OCI-LY1 (cell line): Measurements from ENCODE around the gene RIN3.

ENCODE experiments used
- H2AFZ ChIP-seq: fragments of 200-600 bp; sonication (generic), shearing (Covaris generic); 2 replicates; pipeline ENCODE4 v1.6.0; 2014; ENCODE audit warnings: antibody characterized with exemption, mild to moderate bottlenecking, low read length
- H3F3A ChIP-seq: fragments of 200-600 bp; sonication (generic), shearing (Covaris generic); 2 replicates; pipeline ENCODE4 v1.6.0; 2014; ENCODE audit warnings: mild to moderate bottlenecking, antibody characterized with exemption, low read length, moderate library complexity; ENCODE audit not compliant: insufficient read depth
- H3K27ac ChIP-seq: fragments of 200-600 bp; sonication (generic); 2 replicates; pipeline ENCODE4 v1.5.1; 2014; ENCODE audit warnings: low read length, mixed run types, mild to moderate bottlenecking, low read depth; ENCODE audit not compliant: poor library complexity, severe bottlenecking
- H3K27me3 ChIP-seq: fragments of 200-600 bp; sonication (generic); 2 replicates; pipeline ENCODE4 v1.6.0; 2014; ENCODE audit warnings: antibody characterized with exemption, mild to moderate bottlenecking, low read length, moderate library complexity; ENCODE audit not compliant: insufficient read depth
- H3K36me3 ChIP-seq: fragments of 200-600 bp; sonication (generic); 2 replicates; pipeline ENCODE4 v1.6.1; 2014; ENCODE audit warnings: mild to moderate bottlenecking, antibody characterized with exemption, low read length, moderate library complexity, mixed read lengths; ENCODE audit not compliant: insufficient read depth
- H3K4me1 ChIP-seq: fragments of 200-600 bp; sonication (generic); 2 replicates; pipeline ENCODE4 v1.5.1; 2014; ENCODE audit warnings: mild to moderate bottlenecking, low read length, moderate library complexity; ENCODE audit not compliant: insufficient read depth, severe bottlenecking
- H3K4me2 ChIP-seq: fragments of 200-600 bp; sonication (generic), shearing (Covaris generic); 2 replicates; pipeline ENCODE4 v1.6.1; 2014; ENCODE audit warnings: low read length
- H3K4me3 ChIP-seq: fragments of 200-600 bp; sonication (generic); 2 replicates; pipeline ENCODE4 v1.5.1; 2014; ENCODE audit warnings: low read length, low read depth, mild to moderate bottlenecking, mixed read lengths; ENCODE audit not compliant: poor library complexity, severe bottlenecking
- H3K79me2 ChIP-seq: fragments of 200-600 bp; shearing (Covaris generic); 2 replicates; pipeline ENCODE4 v1.6.1; 2016; ENCODE audit warnings: mixed run types, low read length, mixed read lengths; ENCODE audit not compliant: insufficient read depth
- H3K9ac ChIP-seq: fragments of 200-600 bp; sonication (generic), shearing (Covaris generic); 2 replicates; pipeline ENCODE4 v1.6.1; 2014; ENCODE audit warnings: mild to moderate bottlenecking, low read length, mixed read lengths
- H3K9me2 ChIP-seq: fragments of 200-600 bp; sonication (generic), shearing (Covaris generic); 2 replicates; pipeline ENCODE4 v1.6.1; 2014; ENCODE audit warnings: low read depth, mild to moderate bottlenecking, low read length, mixed read lengths
- H3K9me3 ChIP-seq: fragments of 200-600 bp; shearing (Covaris generic); 2 replicates; pipeline ENCODE4 v1.6.1; 2014; ENCODE audit warnings: low read length, mixed read lengths
- H4K20me1 ChIP-seq: fragments of 200-600 bp; sonication (generic), shearing (Covaris generic); 2 replicates; pipeline ENCODE4 v1.6.0; 2016; ENCODE audit warnings: mild to moderate bottlenecking, low read length; ENCODE audit not compliant: insufficient read depth
- EZH2 ChIP-seq: fragments of 200-600 bp; sonication (generic), shearing (Covaris generic); IDR thresholded peaks from 2 replicates; pipeline ENCODE4 v1.8.0; 2017; ENCODE audit warnings: borderline replicate concordance, mixed run types, mild to moderate bottlenecking, antibody characterized with exemption, low read length, moderate library complexity, mixed read lengths
- TF ChIP-seq, protein P1 (sequence below): fragments of 200-600 bp; sonication (generic), shearing (Covaris generic); IDR thresholded peaks from 2 replicates; pipeline ENCODE4 v1.5.1; 2017; ENCODE audit warnings: mild to moderate bottlenecking, antibody characterized with exemption, low read length, moderate library complexity, mixed read lengths

Gene RIN3

DNA sequence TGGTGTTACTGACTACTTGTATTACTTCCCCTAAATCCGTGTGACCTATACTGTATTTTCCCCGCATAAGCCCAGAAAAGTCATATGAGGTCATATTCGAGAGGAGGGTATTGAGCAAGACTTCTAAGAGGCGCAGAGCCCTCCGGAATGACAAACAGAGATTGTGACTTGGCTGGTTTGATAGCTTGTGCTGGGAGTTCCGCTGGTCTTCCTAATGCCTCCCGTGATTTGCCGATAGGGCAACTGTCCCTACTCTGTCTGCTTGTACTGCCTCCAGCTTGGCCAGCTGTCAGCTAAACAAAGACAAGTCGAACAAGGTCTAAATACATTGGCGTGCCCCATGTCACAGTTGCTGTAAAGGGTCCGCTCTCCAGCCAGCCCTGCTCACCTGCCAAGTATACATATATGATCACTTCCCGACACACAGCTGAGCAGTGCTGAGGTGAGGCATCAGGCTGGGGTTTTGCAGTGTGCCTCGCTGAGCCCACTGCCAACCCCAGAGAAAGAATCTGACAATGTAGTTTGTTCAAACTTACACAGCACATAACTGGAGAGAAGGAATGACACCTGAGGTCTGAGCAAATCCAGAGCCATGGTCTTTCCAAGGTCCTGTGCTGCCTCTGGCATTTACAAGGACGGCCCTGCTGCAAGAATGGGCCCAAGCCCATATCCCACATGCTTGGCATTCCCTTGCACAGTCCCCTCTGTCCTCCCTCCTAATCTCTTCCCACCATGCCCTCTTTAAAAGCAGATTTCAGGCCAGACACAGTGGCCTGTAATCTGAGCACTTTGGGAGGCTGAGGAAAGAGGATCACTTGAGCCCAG, 211.1 kb downstream of the RIN3 start:
- Histone ChIP-seq H2AFZ (no peak overlapping the region), H3K79me2 (no peaks in the 10 kb centered on the region), H3K9me3 (no peaks in the 10 kb centered on the region), H3K4me2 (no peak overlapping the region), H3K4me1 (no peaks in the 10 kb centered on the region), H3K36me3 (no peaks in the 10 kb centered on the region), H4K20me1 (no peaks in the 10 kb centered on the region), H3K27ac (no peak overlapping the region), H3K9me2 (no peaks in the 10 kb centered on the region), H3K4me3 (no peak overlapping the region), H3K27me3 (no peaks in the 10 kb centered on the region), H3F3A (no peaks in the 10 kb centered on the region), H3K9ac (no peak overlapping the region)
- TF ChIP-seq, protein P1, sequence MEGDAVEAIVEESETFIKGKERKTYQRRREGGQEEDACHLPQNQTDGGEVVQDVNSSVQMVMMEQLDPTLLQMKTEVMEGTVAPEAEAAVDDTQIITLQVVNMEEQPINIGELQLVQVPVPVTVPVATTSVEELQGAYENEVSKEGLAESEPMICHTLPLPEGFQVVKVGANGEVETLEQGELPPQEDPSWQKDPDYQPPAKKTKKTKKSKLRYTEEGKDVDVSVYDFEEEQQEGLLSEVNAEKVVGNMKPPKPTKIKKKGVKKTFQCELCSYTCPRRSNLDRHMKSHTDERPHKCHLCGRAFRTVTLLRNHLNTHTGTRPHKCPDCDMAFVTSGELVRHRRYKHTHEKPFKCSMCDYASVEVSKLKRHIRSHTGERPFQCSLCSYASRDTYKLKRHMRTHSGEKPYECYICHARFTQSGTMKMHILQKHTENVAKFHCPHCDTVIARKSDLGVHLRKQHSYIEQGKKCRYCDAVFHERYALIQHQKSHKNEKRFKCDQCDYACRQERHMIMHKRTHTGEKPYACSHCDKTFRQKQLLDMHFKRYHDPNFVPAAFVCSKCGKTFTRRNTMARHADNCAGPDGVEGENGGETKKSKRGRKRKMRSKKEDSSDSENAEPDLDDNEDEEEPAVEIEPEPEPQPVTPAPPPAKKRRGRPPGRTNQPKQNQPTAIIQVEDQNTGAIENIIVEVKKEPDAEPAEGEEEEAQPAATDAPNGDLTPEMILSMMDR: no peak
- no peak for TF ChIP-seq EZH2

DNA sequence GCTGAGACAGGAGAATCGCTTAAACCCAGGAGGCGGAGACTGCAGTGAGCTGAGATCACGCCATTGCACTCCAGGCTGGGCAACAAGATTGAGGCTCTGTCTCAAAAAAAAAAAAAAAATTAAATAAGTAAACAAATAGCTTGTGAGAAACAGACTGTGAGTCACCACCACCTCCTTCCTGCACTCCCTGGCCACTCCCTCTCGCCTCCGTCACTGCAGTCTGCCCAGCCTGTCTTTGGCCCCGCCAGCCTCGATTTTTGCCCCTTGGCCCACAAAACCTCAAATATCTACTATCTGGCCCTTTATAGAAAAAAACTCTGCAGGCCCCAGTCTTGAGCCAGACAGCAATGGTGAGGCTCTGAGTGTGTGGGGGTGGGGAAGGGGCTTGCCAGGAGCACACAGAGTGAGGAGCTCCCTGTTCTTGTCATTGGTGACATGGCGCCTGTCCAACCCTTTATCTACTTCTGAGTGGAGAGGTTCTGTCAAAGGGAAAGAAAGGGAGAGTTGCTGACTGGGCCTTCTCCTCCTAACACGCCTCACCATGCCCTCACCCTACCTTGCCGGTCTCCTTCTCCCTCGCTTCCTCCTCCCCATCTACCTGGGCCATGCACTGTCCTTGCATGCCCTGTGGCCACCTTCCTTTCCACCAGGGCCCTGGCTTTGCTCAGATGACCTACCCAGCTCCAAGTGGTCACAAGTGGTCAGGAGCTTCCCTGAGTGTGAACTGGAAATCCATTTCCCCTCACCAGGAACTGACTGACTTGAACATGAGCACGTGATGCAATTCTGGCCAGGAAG, 212.8 kb downstream of the RIN3 start:
- no peak overlapping the region for H3K27ac ChIP-seq
- H3F3A ChIP-seq: no peaks in the 10 kb centered on the region
- H3K4me3 ChIP-seq: no peak overlapping the region
- no peak overlapping the region for H3K9ac ChIP-seq
- no peaks in the 10 kb centered on the region for H3K36me3 ChIP-seq
- H3K4me1 ChIP-seq: no peaks in the 10 kb centered on the region
- H3K79me2 ChIP-seq: no peaks in the 10 kb centered on the region
- H3K9me2 ChIP-seq: no peaks in the 10 kb centered on the region
- no peaks in the 10 kb centered on the region for H4K20me1 ChIP-seq
- no peak overlapping the region for H3K4me2 ChIP-seq
- no peak for TF ChIP-seq EZH2
- TF ChIP-seq, protein P1: no peak
- H2AFZ ChIP-seq: no peak overlapping the region
- no peaks in the 10 kb centered on the region for H3K27me3 ChIP-seq
- no peaks in the 10 kb centered on the region for H3K9me3 ChIP-seq

DNA sequence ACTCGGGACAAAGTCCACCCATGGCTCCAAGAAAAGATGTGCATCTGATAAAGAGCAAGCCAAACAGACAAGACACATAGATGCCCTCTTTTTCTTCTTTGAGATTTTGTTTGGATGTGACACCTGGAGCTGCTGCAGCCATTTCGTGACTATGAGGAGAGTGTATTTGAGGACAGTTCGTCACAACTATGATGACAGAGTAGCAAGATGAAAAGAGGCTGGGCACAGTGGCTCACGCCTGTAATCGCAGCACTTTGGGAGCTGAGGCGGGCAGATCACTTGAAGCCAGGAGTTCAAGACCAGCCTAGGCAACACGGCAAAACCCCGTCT, 213.3 kb downstream of the RIN3 start:
- no peaks in the 10 kb centered on the region for H3K79me2 ChIP-seq
- no peaks in the 10 kb centered on the region for H3K9me3 ChIP-seq
- TF ChIP-seq, protein P1: no peak
- TF ChIP-seq EZH2: no peak
- no peak overlapping the region for H2AFZ ChIP-seq
- peaks cover 3% of the 10 kb centered on the region; the same call in 1 of the 2 replicates for H3K27me3 ChIP-seq
- no peaks in the 10 kb centered on the region for H3K36me3 ChIP-seq
- H3K9me2 ChIP-seq: no peaks in the 10 kb centered on the region
- H3K4me1 ChIP-seq: no peaks in the 10 kb centered on the region
- H3K9ac ChIP-seq: no peak overlapping the region
- no peaks in the 10 kb centered on the region for H3F3A ChIP-seq
- no peak overlapping the region for H3K27ac ChIP-seq
- no peak overlapping the region for H3K4me3 ChIP-seq
- H4K20me1 ChIP-seq: no peaks in the 10 kb centered on the region
- no peak overlapping the region for H3K4me2 ChIP-seq
